Hematopoietic multipotent progenitor cell treated with erythropoietin and hydrocortisone succinate and interleukin-3 and kit ligand, for 4 days (in vitro differentiated cells): ENCODE measurements around the gene OR4D2.

Experiments
- DNase-seq: peaks from one replicate; pipeline ENCODE4 v3.0.0-alpha.2; 2015

OR4D2 gene

GRCh38 chr17:58176200-58176599 is 9.4 kb downstream of the OR4D2 start:
- DNase-seq = peak; percentile 72

- no peak for DNase-seq
Measured at GRCh38 chr17:58181796-58182195, 15.0 kb downstream of the OR4D2 start.

GRCh38 chr17:58183514-58183913 is 16.7 kb downstream of the OR4D2 start:
- DNase-seq = peak; percentile 45

GRCh38 chr17:58184308-58184985 is 17.7 kb downstream of the OR4D2 start:
- DNase-seq = peak; percentile 66

DNA sequence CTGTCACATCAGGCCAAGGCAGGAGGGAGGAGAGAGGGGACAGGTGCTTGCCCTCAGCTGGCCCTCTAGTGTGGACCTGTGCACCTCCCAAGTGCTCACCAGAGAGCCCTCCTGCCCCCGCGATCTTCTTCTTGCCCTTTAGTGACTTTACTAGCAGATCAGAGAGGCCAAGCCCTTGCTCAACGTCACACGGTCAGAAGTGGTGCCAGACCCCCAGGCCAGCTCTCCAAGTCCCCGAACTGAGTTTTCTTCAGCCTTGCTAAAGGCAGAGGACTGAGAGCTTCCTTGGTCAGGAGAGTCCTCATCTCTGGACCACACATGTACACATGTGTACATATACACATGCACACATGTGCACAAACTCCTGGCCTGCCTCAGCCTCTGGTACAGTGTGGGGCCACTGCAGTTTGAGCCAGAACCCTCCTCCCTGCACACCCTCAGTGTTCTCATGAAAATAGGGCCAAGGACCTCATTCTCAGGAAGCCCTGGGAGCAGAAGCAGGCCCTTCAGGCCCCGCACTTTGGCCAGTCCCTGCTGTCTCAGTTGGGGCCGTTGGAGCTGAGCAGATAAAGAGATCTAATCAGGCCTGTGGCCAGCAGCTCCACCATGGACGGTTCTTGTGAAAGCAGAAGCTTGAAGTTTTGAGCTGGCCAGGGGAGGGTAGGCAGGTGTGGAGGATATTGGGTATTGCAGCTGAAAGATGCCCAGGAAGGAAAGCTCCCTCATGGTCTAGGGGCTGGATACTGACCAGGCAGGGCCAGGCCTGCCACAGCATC is 18.4 kb downstream of the OR4D2 start:
- DNase-seq = peak; percentile 88

DNA sequence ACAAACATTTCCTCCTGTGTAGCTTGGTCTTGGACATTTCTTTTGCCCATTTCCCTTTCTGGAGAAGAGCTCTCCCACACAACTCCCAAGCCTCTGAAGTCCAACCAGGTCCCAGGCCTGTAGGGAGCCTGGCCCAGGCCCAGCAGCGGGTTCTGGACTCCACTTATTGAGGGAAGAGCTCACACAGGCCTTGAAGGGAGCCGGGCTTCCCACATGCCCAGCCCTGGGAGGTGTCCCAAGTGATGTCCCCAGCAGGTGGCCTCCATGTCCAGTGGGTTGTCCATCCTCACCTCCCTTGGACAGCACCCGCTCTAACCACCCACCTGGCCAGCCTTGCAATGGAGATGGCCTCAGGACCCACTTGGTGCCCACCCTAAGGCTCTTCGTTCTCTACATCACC is 19.8 kb downstream of the OR4D2 start:
- DNase-seq = no peak

DNA sequence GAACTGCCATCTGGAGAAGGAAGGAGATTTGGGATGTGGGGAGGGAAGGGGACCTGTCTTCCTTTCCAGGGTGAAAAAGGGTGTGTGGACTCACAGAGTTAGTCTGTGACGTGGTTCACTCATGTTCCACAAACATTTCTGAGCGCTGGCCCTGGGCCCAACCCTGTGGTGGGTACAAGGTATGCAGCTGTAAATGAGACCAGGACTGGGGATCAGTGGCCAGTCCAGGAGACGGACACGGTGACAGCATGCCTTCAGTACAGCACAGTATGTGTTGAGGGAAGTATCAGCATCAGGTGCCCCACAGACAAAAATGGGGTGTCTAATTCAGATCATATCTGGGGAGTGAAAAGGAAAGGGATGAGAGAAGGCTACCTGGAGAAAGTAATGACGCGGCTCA is 20.3 kb downstream of the OR4D2 start:
- DNase-seq = no peak

DNA sequence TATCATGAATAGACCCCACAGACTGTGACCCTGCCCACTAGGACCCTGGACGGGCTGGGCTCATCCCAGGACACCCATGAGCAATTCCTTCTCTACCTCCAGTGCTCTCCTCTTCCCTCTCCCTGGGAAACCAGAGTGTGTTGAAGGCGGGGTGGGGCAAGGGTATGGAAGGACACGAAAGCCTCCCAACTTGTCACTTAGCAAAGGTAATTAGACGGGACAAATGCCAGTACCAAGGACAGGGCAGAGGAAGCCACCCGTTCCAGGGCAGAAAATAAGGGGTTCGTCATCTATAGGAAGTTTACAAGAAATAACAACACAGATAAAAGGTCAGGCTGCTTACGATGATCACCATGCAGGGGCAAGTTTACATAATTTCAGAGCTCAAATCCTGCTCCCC is 20.9 kb downstream of the OR4D2 start:
- no peak for DNase-seq

DNA sequence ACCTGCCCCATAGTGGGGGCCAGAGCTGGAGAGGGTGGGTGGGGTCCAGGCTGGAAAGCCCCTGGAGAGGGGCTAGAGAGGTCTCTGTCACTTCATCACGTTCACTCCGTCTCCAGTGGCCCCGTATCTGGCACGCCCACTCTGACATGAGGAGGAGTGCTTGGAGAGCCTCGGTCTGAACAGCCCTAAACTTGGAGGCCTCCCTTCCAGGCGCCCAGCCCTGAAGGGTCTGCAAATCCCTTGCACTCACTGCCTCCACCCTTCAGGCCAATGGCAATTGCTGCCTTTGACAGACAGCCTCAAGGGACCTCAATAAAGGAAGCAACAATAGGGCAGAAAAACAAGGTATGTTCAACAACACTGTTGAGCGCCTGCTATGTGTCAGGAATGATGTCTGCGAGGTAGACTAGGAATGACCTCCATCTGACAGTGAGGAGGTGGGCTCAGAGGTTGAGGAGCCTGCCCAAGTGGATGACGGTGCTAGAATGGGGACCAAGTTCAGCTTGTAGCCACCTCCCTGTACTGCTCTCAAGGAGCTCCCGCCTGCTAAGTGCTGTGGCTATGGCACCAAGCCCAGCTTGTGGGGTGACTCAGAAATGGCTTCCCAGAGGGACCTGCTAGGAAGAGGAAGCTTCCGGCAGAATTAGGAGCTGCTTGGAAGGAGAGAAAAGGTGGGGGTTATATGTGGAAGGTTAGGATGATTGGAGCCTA is 22.8 kb downstream of the OR4D2 start:
- peak; percentile 83 for DNase-seq

GRCh38 chr17:58191241-58191896 is 24.6 kb downstream of the OR4D2 start:
- peak; percentile 77 for DNase-seq

DNA sequence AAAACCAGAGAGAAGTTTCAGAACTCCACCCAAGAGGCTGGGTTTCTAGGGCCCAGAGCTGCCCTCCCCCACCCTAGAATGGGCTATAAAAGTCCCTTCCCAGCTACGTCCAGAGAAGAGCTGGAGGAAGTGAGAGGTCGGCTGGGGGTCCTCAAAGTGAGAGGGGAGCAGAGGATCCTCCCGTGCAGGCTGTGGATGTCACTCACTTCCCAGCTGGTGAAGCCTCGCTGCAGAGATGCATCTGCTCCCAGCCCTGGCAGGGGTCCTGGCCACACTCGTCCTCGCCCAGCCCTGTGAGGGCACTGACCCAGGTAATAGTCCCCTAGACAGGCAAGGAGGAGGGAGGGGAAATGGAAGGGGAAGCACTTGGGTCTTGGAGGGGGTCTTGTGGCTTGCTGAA is 25.8 kb downstream of the OR4D2 start, which contains the start of gene EPX:
EPX (plus strand) TSS at position 115 of the 400 bp plus-strand sequence; CDS start at position 236, 121 bp downstream.
- no peak for DNase-seq

- no peak for DNase-seq
Measured at GRCh38 chr17:58193641-58194255, 27.0 kb downstream of the OR4D2 start.

GRCh38 chr17:58195518-58196123 is 28.8 kb downstream of the OR4D2 start:
- peak; percentile 35 for DNase-seq

- no peak for DNase-seq
Measured at GRCh38 chr17:58196610-58197009, 29.8 kb downstream of the OR4D2 start.

DNA sequence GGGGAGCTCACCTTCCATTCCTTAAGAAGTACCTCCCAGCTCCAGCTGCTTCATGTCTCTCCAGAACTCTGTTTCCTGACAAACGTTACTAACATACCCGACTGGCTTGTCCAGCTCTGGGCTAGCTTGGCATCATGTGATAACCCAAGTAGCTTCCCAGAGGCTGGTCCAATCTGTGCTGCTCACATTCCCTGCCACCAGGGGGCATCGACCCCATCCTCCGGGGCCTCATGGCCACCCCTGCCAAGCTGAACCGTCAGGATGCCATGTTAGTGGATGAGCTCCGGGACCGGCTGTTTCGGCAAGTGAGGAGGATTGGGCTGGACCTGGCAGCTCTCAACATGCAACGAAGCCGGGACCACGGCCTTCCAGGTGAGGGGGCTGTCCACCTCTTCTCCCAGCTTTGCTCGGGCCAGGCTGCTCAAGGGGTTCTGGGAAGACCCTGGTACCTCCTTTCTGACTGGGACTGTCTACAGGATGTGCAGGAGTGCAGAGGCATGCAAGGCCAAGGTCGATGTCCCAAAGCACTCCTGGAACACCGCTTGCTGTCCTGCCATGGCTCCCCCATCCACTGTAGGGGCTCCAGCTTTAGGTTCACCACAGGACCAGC is 33.3 kb downstream of the OR4D2 start:
- peak; percentile 82 for DNase-seq

DNA sequence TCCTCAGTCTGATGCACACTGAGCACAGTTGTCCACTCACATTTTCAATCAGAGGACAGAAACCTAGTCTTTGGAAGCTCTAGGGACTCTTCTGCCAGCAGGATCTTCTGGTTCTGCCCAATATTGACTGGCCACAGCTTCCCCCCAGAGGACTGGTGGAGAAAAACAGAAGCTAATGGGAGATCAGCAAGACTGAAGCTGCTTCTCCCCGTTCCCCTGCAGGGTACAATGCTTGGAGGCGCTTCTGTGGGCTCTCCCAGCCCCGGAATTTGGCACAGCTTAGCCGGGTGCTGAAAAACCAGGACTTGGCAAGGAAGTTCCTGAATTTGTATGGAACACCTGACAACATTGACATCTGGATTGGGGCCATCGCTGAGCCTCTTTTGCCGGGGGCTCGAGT is 36.1 kb downstream of the OR4D2 start:
- DNase-seq = no peak

GRCh38 chr17:58204796-58205195 is 38.0 kb downstream of the OR4D2 start:
- no peak for DNase-seq

- no peak for DNase-seq
Measured at GRCh38 chr17:58205936-58206335, 39.2 kb downstream of the OR4D2 start.

DNA sequence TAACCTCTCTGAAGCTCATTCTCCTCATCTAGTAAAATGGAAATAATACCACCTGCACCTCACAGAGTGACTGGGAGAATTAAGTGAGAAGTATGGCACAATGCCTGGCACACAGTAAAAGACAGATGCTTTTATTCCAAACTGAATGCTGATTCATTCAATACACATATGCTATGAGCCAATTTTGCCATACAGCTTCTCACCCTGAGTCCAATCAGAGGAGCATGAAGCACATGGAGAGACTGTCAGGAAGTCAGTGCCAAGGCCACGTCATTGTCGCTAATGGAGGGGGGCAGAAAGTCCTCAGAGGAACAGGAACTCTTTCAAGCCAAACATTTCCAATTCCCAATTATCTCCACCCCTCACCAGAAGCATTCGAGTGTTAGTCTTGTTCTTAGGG is 40.7 kb downstream of the OR4D2 start:
- DNase-seq = no peak

DNA sequence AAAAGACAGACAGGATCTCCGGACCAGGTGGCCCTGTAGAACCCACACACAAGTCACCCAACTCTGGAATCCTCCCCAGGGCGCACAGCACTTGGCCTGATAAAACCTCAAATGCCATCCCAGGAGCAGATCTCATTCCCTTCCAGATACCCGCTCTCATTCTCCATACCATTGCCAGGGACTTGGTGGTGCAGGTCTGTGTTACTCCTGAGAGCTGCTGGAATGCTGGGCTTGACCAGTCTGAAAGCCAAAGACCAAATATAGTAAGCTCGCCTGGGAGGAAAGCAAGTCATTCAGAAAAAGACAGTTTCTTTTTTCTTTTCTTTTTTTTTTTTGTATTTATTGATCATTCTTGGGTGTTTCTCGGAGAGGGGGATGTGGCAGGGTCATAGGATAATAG is 41.6 kb downstream of the OR4D2 start:
- no peak for DNase-seq

DNA sequence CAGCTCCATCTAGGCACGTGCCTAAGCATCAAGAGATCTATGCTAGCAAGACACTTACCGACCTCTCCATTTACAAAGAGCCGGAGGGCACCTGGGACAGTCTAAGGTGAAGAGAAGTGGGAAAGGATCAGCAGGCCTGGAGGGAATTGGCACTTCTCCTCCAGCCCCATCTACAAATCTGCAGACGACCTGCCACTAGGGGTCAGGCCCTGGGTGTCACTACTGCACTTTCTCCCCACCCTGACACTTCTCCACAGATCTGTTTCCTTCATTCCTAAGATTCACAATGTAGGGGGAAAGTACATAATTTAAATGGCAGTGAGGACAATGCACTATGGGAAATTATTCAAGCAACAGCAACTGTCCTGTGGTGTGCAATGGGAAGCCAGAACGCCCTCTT is 44.1 kb downstream of the OR4D2 start:
- no peak for DNase-seq

- peak; percentile 76 for DNase-seq
Measured at GRCh38 chr17:58215685-58216084, 48.9 kb downstream of the OR4D2 start.
